NCI-H1105 treated with DMSO at 0.1 percent for 48 hours (cell line): ENCODE results near the gene DYNC1I2.

Experiments used
- DNase-seq: peaks from one replicate; lab custom pipeline; 2025; lab: John Stamatoyannopoulos, UW

The DYNC1I2 gene

DNA sequence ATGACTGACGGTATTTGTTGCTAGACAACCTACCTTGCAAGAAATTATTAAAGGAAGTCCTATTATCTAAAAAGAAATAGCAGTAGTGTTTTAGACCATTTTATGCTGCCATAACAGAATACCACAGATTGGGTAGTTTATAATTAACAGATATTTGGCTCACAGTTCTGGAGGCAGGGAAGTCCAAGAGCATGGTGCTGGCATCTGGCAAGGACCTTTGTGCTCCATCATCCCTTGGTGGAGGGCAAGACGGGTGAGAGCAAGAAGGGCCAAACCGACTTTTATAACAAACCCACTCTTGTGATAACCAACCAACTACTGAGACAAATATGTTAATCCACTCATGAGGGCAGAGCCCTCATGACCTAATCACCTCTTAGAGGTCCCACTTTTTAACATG lies 91.2 kb downstream of the DYNC1I2 start:
- no peak for DNase-seq

DNA sequence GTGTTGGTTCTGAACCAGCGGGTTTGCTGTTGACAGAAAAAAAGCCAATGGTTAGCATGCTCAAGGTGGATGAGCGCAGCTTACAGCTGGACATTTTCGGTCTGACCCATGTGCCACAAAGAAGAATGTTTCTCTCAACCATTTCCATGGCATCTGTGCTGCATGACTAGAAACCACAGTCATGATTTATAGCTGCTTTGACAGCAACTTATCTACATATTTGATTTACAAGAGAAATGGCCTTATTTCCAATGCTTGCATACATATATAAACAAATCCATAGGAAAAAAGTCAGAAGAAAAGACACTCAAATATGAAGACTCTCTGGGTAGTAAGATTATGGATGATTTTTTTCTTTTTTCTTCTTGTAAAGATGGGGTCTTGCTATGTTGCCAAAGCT lies 98.2 kb downstream of the DYNC1I2 start:
- DNase-seq = no peak

- no peak for DNase-seq
These were observed 100.2 kb downstream of the DYNC1I2 start for GRCh38 chr2:171787333-171788072.

DNA sequence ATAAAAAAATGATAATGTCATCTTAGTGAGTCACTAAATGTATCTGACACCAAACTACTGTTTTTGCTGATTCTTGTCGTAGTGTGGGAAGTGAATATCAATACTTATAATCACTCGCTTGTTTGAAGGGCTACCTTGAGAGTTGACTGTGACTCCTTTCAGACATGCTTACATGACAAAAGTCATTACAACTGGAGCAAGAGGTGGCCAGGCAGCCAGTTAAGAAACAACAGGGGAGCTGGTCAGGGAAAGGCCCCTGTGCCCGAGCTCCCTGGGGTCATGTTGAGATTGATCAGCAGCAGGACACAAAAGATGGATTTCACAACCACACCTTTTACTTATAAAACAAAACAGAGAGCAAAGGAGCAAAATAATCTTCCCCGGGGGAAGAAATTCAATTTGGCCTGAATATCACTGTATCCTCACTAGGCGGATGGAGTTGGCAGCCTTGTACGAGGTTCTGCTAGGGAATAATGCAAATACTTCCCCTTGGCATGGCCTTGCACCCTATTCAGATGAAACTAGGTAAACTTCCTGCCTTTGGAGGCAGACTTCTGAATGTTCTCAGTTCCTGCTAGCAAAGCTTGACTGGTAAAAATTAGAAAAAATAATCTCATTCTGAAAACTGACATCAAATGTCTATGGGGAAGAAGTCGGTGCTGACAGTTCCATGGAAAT lies 101.2 kb downstream of the DYNC1I2 start:
- no peak for DNase-seq

DNA sequence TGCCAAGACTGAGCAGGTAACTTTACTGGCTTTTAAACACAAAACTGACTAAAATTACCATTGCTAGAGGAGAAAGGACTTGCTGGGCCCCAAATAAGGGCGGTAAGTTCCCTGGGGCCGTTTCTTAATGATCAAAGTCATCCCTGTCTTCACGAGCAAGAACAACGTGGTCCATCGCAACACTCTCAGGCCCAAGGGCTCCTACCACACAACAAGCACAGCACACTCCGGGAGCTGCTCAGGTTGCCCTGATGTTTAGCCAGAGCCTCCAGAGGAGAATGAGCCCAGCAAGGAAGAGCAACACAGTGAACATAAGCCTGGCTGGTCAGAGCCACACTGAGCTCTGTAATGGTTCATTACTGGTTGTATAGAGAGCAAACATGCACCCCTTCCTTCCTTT lies 102.7 kb downstream of the DYNC1I2 start:
- DNase-seq = no peak

GRCh38 chr2:171791361-171791760 lies 104.1 kb downstream of the DYNC1I2 start:
- DNase-seq = no peak

GRCh38 chr2:171792157-171792556 lies 104.9 kb downstream of the DYNC1I2 start:
- no peak for DNase-seq

DNA sequence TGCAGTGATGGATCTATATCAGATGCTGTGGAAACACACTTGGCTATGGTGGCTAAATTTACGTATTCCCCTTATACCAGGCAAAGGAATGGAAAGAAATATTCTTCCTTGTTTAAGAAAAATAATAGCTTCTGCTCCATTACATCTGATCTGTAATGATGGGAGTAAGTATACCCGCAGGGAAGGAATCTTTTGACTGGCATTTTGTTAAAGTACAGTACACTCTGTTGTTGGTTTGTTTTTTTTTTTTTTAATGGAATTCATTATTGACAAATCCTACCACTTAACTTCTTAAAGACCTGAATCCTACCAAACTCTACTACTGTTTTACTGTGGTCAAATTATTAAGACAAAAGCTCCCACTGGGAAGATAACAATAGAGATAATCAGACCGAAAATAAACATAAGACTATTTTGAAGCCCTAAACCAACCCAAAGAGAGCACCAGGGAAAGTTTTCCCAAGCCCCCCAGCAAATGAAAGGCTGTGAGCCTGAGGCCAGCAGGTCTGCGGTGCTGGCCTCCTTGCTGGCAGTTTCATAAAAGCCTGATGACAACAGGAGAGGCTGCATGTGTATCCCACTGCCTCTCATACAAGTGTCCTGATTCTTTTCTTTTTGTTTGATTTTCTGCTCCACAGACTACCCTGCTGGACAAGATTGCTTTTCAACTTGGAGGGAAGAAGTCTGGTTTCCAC lies 105.8 kb downstream of the DYNC1I2 start:
- no peak for DNase-seq

GRCh38 chr2:171793691-171794678 lies 106.7 kb downstream of the DYNC1I2 start:
- DNase-seq = no peak

DNA sequence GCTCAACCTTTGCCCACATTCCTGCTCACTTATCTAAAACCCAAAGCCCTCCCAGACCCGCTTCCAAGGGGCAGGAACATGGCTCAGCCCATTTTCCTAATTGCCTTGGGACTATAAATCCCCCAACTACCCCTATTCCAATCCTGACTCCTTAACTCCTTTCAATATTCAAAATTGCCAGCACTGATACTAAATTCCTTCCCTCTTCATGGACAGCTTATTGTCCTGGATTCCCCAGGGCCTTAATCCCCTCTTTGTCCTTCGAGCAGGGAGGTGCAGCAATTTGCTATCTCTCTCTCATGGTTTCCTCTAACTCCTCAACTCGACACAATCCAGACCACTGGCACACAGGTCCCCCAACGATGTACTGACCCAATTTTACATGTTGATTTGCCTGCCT lies 107.6 kb downstream of the DYNC1I2 start:
- DNase-seq = no peak
